Keratinocyte (primary cell): ENCODE measurements around the gene ZNF529. TPM values are rescaled to one million over a fixed set of nuclear protein-coding genes. Genes with fewer than 3 reads are reported as not detected.

ENCODE experiments used
- DNase-seq: peaks from one replicate; pipeline ENCODE4 v3.0.0-alpha.2; 2011; ENCODE audit warnings: low read depth, missing footprints, low spot score
- FAIRE-seq: peaks from 2 replicates; lab custom pipeline; 2011; peaks lifted over from hg19 to GRCh38; lab: Jason Lieb, UNC
- H2AFZ ChIP-seq: 2 replicates; pipeline ENCODE4 v1.6.0; 2012; ENCODE audit warnings: low read length, control low read depth, inconsistent platforms; ENCODE audit not compliant: control insufficient read depth
- H3K27ac ChIP-seq: 2 replicates; pipeline ENCODE4 v1.5.1; 2011; ENCODE audit warnings: low read length; ENCODE audit not compliant: control insufficient read depth, insufficient read depth
- H3K27me3 ChIP-seq: 3 replicates; pipeline ENCODE4 v1.6.0; 2011; ENCODE audit warnings: low read length; ENCODE audit not compliant: control insufficient read depth, insufficient read depth; ENCODE audit errors: extremely low read depth
- H3K36me3 ChIP-seq, 2 experiments: 2 replicates in 1 of 2; 3 replicates in 1 of 2; pipeline ENCODE4 v1.5.1; 2011; ENCODE audit warnings: low read length in 2 of 2, mild to moderate bottlenecking in 1 of 2; ENCODE audit not compliant: control insufficient read depth in 2 of 2, insufficient read depth in 2 of 2; ENCODE audit errors: extremely low read depth in 1 of 2
- H3K4me1 ChIP-seq: 3 replicates; pipeline ENCODE4 v1.5.1; 2011; ENCODE audit warnings: low read length; ENCODE audit not compliant: control insufficient read depth, insufficient read depth; ENCODE audit errors: extremely low read depth
- H3K4me2 ChIP-seq: 3 replicates; pipeline ENCODE4 v1.6.0; 2011; ENCODE audit warnings: low read depth, low read length; ENCODE audit not compliant: control insufficient read depth, insufficient read depth; ENCODE audit errors: extremely low read depth
- H3K4me3 ChIP-seq, 3 experiments: fragments of 200-600 bp in 1 of 3; sonication (generic) in 1 of 3; 2 replicates in 2 of 3; 3 replicates in 1 of 3; pipeline ENCODE4 v1.5.1; 2011 to 2016; ENCODE audit warnings: low read length in 3 of 3, mild to moderate bottlenecking in 3 of 3, control low read depth in 2 of 3, inconsistent platforms in 1 of 3, low read depth in 1 of 3, mixed read lengths in 1 of 3, mixed run types in 1 of 3, moderate library complexity in 1 of 3; ENCODE audit not compliant: control insufficient read depth in 2 of 3, insufficient read depth in 2 of 3; ENCODE audit errors: extremely low read depth in 1 of 3
- H3K79me2 ChIP-seq: 2 replicates; pipeline ENCODE4 v1.6.0; 2012; ENCODE audit warnings: low read length; ENCODE audit not compliant: control insufficient read depth, insufficient read depth
- H3K9ac ChIP-seq: 3 replicates; pipeline ENCODE4 v1.6.0; 2011; ENCODE audit warnings: low read length; ENCODE audit not compliant: control insufficient read depth, insufficient read depth; ENCODE audit errors: extremely low read depth
- H3K9me1 ChIP-seq: 3 replicates; pipeline ENCODE4 v1.6.0; 2011; ENCODE audit warnings: low read length; ENCODE audit not compliant: control insufficient read depth, insufficient read depth; ENCODE audit errors: extremely low read depth
- H3K9me3 ChIP-seq: 2 replicates; pipeline ENCODE4 v1.5.1; 2012; ENCODE audit warnings: low read depth, low read length; ENCODE audit not compliant: control insufficient read depth
- H4K20me1 ChIP-seq: 3 replicates; pipeline ENCODE4 v1.6.0; 2011; ENCODE audit warnings: low read length; ENCODE audit not compliant: control insufficient read depth, insufficient read depth; ENCODE audit errors: extremely low read depth
- EZH2 ChIP-seq: IDR thresholded peaks from one replicate; pipeline ENCODE4 v1.6.1; 2012; ENCODE audit warnings: inconsistent platforms, mild to moderate bottlenecking, low read length, moderate library complexity
- dilution Hi-C: fragments of 300-500 bp; cut with MboI; formaldehyde crosslinking; loops from one replicate; pipeline ENCODE4 v1.7.0; 2020; ENCODE audit warnings: low sequenced_read_pairs; ENCODE audit not compliant: extremely low pct_ligation_motif_present
- polyA plus RNA-seq, 5 experiments: library from polyadenylated mRNA; depleted of rRNA in 3 of 5; stranded (reverse) in 3 of 5; stranded (forward) in 1 of 5; unstranded in 1 of 5; fragments of >200 nt; gene quantifications; 1 replicate in 1 of 5; 2 replicates in 3 of 5; 3 replicates in 1 of 5; pipeline versions ENCODE4 v1.2.1 to v1.2.3, GENCODE V29; 2011 to 2012; ENCODE audit warnings: missing spikeins in 2 of 5, low read depth in 1 of 5, low replicate concordance in 1 of 5
- TF ChIP-seq, protein P1 (sequence below), 3 experiments: IDR thresholded peaks in 1 of 3; conservative IDR thresholded peaks in 1 of 3; optimal IDR thresholded peaks in 1 of 3; 2 replicates in 2 of 3; 3 replicates in 1 of 3; pipeline versions ENCODE3 to v1.5.1; 2011; ENCODE audit warnings: low read length in 3 of 3, mild to moderate bottlenecking in 3 of 3, moderate library complexity in 2 of 3, control low read depth in 1 of 3, inconsistent platforms in 1 of 3; ENCODE audit not compliant: insufficient read depth in 2 of 3; ENCODE audit errors: extremely low read depth in 1 of 3

The ZNF529 gene
- polyA plus RNA-seq, 1 donor (not counting 4 experiments of a cell fraction or from before 2014, with no cell fraction given): 5.5 TPM

DNA sequence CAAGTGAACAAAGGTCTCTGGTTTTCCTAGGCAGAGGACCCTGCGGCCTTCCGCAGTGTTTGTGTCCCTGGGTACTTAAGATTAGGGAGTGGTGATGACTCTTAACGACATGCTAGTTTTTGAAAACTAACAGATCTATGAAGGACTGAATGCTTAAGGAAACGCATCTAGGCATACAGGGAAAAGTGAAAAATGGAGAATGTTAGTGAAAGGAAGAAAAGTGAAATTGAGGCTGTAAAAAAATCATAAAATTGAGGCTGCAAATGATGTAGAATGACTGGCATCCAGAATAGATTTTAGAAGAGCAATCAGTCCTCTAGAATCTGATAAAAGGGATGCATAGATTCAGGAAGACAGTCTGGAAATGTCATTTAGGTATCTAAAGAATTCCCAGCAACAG is 48.5 kb downstream of the ZNF529 start:
- H3K27me3 ChIP-seq: no peaks in the 10 kb centered on the region
- no peak for TF ChIP-seq EZH2
- TF ChIP-seq, protein P1, sequence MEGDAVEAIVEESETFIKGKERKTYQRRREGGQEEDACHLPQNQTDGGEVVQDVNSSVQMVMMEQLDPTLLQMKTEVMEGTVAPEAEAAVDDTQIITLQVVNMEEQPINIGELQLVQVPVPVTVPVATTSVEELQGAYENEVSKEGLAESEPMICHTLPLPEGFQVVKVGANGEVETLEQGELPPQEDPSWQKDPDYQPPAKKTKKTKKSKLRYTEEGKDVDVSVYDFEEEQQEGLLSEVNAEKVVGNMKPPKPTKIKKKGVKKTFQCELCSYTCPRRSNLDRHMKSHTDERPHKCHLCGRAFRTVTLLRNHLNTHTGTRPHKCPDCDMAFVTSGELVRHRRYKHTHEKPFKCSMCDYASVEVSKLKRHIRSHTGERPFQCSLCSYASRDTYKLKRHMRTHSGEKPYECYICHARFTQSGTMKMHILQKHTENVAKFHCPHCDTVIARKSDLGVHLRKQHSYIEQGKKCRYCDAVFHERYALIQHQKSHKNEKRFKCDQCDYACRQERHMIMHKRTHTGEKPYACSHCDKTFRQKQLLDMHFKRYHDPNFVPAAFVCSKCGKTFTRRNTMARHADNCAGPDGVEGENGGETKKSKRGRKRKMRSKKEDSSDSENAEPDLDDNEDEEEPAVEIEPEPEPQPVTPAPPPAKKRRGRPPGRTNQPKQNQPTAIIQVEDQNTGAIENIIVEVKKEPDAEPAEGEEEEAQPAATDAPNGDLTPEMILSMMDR (optimal IDR thresholded peaks at IDR 0.05 in 1 of 3, IDR thresholded peaks at IDR 0.05 in 1 of 3, conservative IDR thresholded peaks at IDR 0.05 in 1 of 3; ENCODE audit: extremely low read depth in 1 of 3, insufficient read depth in 2 of 3, low read length in 3 of 3): no peak
- DNase-seq (no peak), FAIRE-seq (no peak)
- H3K4me1 ChIP-seq: peaks cover 6% of the 10 kb centered on the region
- dilution Hi-C loops: no loop called here
- no peak overlapping the region for H3K27ac ChIP-seq
- H3K4me2 ChIP-seq: no peak overlapping the region
- H2AFZ ChIP-seq: no peak overlapping the region
- H3K36me3 ChIP-seq: peaks cover 5 to 7% of the 10 kb centered on the region in 2 experiments
- no peak overlapping the region for H3K9ac ChIP-seq
- H3K9me3 ChIP-seq: peaks cover 2% of the 10 kb centered on the region
- no peak overlapping the region for H3K4me3 ChIP-seq
- no peaks in the 10 kb centered on the region for H3K9me1 ChIP-seq
- no peaks in the 10 kb centered on the region for H4K20me1 ChIP-seq
- H3K79me2 ChIP-seq: peaks cover 43% of the 10 kb centered on the region

DNA sequence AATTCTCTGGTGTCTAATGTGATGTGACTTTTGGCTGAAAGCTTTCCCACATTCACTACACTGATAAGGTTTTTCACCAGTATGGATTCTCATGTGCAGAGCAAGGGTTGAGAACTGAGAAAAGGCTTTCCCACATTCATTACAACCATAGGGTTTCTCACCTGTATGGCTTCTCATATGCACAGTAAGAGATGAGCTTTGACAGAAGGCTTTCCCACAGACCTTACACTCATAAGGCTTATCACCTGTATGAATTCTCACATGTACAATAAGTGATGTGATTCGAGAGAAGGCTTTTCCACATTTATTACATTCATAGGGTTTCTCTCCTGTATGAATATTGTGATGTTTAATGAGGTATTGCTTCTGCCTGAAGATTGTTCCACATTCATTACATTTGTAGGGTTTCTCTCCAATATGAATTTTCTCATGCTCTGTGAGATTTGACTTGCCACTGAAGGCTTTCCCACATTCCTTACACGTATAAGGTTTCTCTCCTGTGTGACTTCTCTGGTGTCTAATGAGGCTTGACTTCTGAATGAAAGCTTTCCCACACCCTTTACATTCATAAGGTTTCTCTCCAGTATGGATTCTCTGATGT is 59.0 kb downstream of the ZNF529 start:
- Histone ChIP-seq H3K79me2 (no peaks in the 10 kb centered on the region), H3K4me2 (no peak overlapping the region), H3K36me3 (peaks cover 17% of the 10 kb centered on the region in 2 experiments), H3K27ac (no peak overlapping the region), H3K9me3 (peaks cover 31% of the 10 kb centered on the region), H3K4me1 (no peaks in the 10 kb centered on the region), H4K20me1 (no peaks in the 10 kb centered on the region), H3K9me1 (no peaks in the 10 kb centered on the region), H3K4me3 (no peak overlapping the region), H3K9ac (no peak overlapping the region), H3K27me3 (no peaks in the 10 kb centered on the region), H2AFZ (no peak overlapping the region)
- TF ChIP-seq EZH2: no peak
- TF ChIP-seq, protein P1 (optimal IDR thresholded peaks at IDR 0.05 in 1 of 3, IDR thresholded peaks at IDR 0.05 in 1 of 3, conservative IDR thresholded peaks at IDR 0.05 in 1 of 3; ENCODE audit: extremely low read depth in 1 of 3, insufficient read depth in 2 of 3, low read length in 3 of 3): no peak
- DNase-seq (no peak), FAIRE-seq (no peak)
- dilution Hi-C loops: no loop called here
